ENCODE data around the gene ITGA4.

The ITGA4 gene

DNA sequence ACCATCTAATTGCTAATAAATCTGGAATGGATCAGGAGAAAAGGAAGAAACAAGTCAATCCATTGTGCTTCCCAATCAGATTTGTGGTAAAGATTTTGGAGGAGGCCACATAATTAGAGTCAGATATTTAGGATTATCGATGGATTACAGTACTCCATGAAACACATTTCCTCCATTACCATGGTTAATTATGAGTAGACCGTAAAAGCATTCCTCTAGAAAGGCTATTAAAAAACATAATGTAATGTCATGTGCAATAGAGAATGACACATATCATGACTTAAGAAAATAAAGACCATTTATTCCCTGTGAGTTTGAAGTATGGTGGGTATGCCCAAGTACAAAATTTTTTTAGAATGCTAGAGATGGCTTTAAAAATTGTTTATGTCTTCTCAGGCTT, 96.1 kb downstream of the ITGA4 start:
- no peak for TF ChIP-seq CTCF (conservative IDR thresholded peaks at IDR 0.05; ENCODE audit: low read depth, low read length)
- DNase-seq (ENCODE audit: low read depth), result no peak
- no peak overlapping the region for H3K4me3 ChIP-seq (ENCODE audit: low read depth, low read length)

- DNase-seq (ENCODE audit: low read depth), result no peak
- no peak overlapping the region for H3K4me3 ChIP-seq (ENCODE audit: low read depth, low read length)
- TF ChIP-seq CTCF (conservative IDR thresholded peaks at IDR 0.05; ENCODE audit: low read depth, low read length), result no peak
Measured at GRCh38 chr2:181554061-181554830, 97.1 kb downstream of the ITGA4 start.

DNA sequence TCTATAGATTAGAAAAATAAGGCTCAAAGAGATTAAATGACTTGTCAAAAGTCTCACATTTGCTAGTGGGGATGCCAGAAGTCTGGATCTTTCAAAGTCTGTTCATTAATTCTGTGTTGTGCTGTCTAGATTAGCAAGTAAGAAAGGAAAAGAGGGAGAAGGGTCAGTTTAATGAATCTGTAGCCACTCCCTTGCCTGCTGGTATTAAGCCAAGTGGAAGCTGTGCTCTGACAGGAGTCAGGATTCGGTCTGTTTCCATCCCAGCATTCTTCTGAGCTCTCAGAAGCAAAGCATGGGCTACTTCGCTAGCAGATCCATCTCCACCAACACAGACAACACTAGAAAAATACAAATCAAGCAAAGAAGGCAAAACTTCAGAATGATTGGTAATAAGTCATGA, 101.2 kb downstream of the ITGA4 start:
- H3K4me3 ChIP-seq (ENCODE audit: low read depth, low read length), result no peak overlapping the region
- no peak for TF ChIP-seq CTCF (conservative IDR thresholded peaks at IDR 0.05; ENCODE audit: low read depth, low read length)
- no peak for DNase-seq (ENCODE audit: low read depth)

DNA sequence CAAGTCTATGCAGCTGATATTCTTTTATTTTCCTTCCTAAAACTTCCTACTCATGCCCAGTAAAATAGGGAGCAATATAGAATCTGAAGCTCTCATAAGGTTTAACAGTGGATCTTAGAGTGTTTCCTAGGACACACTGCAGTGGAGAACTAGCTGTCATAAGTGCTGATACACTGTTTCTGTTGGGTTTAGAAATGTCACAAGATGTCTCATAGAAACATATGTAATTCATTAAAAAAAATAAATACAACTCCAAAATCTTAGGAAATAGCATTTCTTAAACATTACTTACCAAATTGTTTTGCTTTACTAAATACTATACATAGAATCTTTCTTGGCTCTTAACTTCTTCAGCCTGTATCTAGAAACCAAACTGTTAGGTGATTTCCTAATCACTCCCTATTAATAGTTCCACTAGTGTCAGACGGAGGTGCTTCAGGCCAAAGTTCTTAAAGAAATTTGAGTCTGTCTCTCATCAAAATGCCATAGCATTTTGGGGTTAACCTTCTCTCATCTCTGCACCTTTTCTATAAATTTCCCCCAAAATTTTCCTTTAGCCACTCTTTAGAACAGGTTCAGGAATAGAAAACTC, 106.0 kb downstream of the ITGA4 start:
- no peak for DNase-seq (ENCODE audit: low read depth)
- H3K4me3 ChIP-seq (ENCODE audit: low read depth, low read length), result no peak overlapping the region
- TF ChIP-seq CTCF (conservative IDR thresholded peaks at IDR 0.05; ENCODE audit: low read depth, low read length), result no peak

DNA sequence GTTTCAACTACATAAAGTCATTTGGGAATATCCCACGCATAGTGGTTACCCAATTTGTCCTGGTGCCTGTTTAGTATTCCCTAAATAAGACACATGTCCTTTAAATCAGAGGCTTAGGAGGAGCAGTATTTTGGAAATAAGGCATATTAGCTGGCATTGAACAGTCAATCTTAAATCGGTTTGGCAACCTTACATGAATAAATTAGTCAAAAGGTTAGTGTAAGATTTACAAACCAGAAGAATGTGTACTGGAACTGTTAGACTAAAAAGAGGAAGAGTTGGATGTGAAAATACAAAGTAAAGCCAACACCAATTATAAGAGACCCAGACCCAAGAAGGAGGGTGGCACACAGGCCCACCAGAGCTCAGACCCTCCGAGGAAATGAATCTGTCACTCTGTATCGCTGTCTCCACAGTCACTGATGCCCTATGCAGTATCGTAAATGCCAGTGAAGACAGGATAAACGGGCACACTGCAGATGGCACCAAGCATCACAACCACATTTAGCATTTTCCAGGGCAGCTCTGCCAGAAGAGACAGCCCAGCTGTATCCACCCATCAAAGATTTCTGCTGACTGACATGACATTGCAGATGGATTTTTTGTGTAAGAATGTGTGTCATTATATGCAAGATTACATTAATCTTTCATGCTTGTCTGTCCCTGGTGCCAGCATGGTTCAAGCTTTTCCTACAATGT, 109.3 kb downstream of the ITGA4 start:
- no peak for DNase-seq (ENCODE audit: low read depth)
- no peak overlapping the region for H3K4me3 ChIP-seq (ENCODE audit: low read depth, low read length)
- no peak for TF ChIP-seq CTCF (conservative IDR thresholded peaks at IDR 0.05; ENCODE audit: low read depth, low read length)

GRCh38 chr2:181570059-181570458, 112.9 kb downstream of the ITGA4 start:
- H3K4me3 ChIP-seq (ENCODE audit: low read depth, low read length), result no peak overlapping the region
- no peak for DNase-seq (ENCODE audit: low read depth)
- no peak for TF ChIP-seq CTCF (conservative IDR thresholded peaks at IDR 0.05; ENCODE audit: low read depth, low read length)
